ENCODE results near the gene KLC1. TPM values are rescaled to one million over a fixed set of nuclear protein-coding genes. Genes with fewer than 3 reads are reported as not detected.

Gene KLC1
- 140 and 211 TPM in 2 replicates for total RNA-seq

GRCh38 chr14:103628684-103629502 lies at the start of gene KLC1:
TSS of gene KLC1 (plus strand) at chr14:103629211. CDS start at chr14:103654565, 25,354 bp downstream.

GRCh38 chr14:103715052-103716000 lies 86.3 kb downstream of the KLC1 start, which contains the start of the genes XRCC3 and ZFYVE21:
TSS of gene XRCC3 (minus strand) at chr14:103715451. CDS start at chr14:103711087, 4,364 bp downstream.
TSS of gene ZFYVE21 (plus strand) at chr14:103715810. CDS start at chr14:103715842, 32 bp downstream.

Other genes starting within 250 kb of the KLC1 start
- 93.6 and 104 TPM in 2 replicates for gene MARK3, start 243.8 kb upstream of the KLC1 start, total RNA-seq
- gene CKB, start 106.4 kb upstream of the KLC1 start, total RNA-seq, result 28.4 and 30.7 TPM in 2 replicates
- gene TRMT61A, start 100.0 kb upstream of the KLC1 start, total RNA-seq, result 10.9 and 18.7 TPM in 2 replicates
- gene BAG5, start 66.6 kb upstream of the KLC1 start, total RNA-seq, result 48.2 and 52.5 TPM in 2 replicates
- gene COA8, start 66.3 kb upstream of the KLC1 start, total RNA-seq, result 27.3 and 33.8 TPM in 2 replicates
- 5.2 and 8.2 TPM in 2 replicates for gene XRCC3, start 86.2 kb downstream of the KLC1 start, total RNA-seq
- 56.0 and 60.8 TPM in 2 replicates for gene ZFYVE21, start 86.6 kb downstream of the KLC1 start, total RNA-seq
- gene PPP1R13B, start 218.4 kb downstream of the KLC1 start, total RNA-seq, result 3.8 and 10.8 TPM in 2 replicates